Glomerular visceral epithelial cell (primary cell): ENCODE results near the gene GNB5.
"Not testable (repeated sequence)": the region's sequence is repeated elsewhere in the genome, so short reads cannot be mapped to it uniquely, and the experiment has no call there.

Experiments
- DNase-seq: peaks from one replicate; pipeline ENCODE4 v3.0.0-alpha.2; 2016; ENCODE audit errors: extremely low spot score

The GNB5 gene

GRCh38 chr15:52113708-52114107 is 77.5 kb downstream of the GNB5 start:
- DNase-seq = no peak

GRCh38 chr15:52113235-52113634 is 78.0 kb downstream of the GNB5 start:
- no peak for DNase-seq

- no peak for DNase-seq
These were observed 78.9 kb downstream of the GNB5 start for GRCh38 chr15:52112203-52112750.

DNA sequence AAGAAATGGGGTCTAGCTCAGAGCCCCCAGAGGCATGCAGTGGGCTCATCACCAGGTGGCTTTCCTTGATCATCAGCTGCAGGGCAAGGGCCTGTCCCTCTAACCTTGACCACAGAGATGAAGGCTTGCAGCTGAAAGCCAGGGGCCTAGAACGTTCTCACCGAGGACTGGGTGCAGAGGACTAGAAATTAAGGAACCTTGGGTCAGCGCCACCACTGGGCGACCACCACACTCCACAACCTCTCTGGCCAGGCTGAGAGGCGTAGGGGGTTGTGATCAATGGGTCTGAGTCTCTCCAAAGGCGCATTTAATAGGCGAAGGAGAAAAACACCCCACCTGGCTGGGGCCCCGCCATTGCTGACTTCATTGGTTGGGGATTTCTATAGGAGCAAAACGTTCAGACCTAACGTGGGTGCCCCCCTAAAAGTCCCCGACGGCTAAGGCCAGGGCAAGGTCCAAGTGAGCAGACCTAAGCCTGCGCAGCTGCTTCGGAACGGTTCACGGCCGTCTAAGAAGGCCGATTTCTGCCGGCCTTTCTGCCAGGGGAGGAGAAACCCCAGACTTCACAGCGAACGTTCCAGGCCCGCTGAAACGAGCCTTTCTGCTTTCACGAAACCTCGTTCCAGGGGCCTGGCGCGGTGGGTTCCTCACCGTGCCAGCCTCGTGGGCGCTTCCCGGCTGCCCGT is 79.5 kb downstream of the GNB5 start:
- DNase-seq = no peak

DNA sequence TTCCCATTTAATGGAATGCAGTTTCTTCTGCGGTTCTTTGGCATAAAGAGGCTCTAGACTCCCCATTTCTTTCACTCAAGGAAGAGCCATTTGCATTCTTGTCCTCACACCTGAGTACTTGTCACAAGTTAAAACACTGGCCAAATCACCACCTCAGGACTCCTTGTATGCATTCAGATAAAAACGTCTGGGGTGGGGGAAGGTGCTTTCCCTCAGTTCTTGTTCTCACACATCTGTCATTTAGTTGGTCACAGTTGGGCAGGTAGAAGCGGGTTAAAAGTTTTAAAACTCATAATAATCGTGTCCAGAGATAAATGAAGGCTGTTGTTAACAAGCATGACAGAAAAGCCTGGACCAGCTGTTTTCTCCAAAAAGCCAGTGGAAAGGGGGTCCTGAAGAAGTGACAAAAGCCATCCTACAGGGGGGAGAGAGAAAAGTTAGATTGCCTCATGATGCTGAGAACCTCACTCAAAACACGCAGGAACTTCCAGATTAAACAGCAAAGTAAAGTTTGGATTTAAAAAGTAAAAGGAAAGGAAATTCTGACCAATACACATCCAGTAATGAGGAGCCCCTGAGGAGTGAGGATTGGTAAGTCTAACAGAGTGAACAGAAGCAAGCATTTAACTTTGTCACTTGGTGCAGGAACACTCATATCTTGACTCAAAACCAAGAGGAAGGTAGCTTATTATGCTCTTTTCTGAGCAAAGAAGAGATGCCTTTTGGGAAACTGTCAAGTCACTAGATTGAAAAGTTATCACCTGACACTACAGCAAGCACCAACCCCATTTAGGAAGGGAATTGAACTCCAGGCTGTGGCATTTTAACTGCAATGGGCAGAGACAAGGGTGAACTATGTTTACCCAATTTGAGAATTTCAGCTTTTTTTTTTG is 81.4 kb downstream of the GNB5 start:
- DNase-seq = no peak

DNA sequence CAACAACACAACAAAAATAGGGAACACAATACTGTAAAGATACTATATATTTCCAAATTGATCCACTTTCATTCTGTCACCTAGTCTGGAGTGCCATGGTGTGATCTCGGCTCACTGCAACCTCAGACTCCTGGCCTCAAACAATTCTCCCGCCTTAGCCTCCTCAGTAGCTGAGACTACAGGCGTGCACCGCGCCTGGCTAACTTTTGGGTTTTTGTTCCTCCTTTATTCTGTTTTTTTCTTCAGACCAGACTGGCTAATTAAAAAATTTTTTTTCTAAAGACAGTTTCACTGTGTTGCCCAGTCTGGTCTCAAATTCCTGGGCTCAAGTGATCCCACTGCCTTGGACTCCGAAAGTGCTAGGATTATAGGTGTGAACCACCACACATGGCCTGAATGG is 84.0 kb downstream of the GNB5 start:
- DNase-seq = no peak

DNA sequence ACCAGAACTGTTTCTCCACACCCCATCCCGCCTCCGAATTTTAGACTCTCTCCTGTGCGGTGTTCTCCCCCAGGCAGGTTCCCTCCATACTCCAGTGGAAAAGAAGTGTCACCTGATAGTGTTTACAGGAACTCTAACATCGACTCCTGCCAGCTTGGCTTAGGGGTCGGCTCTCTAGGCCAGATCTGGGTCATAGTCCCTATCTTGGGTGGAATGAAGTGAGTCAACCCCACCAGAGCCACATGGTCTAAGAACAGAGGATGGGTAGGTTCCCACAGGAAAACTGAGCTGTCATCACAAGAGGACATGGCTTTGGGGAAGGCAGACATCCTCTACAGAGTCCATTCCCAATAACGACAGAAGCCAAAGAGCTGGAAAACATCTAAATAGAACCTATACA is 84.6 kb downstream of the GNB5 start:
- DNase-seq = no peak

DNA sequence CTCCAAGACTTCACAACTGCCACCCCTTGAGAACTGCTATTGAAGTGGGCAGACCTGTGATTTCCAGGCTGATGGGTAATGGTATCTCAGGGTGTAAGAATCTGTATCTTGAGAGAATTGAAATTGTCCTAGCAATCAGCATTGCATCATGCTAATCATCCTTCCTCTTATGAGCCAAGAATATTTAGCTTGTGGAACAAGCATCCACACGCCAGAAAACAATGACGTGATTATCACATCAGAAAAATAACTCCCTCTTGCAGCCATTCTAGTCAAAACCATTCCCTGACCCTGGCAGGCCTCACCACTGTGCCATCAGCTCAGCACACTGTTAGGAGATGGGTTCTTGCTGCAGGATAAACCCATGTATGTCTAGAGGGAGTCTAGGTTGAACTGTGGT is 85.3 kb downstream of the GNB5 start:
- DNase-seq = no peak

DNA sequence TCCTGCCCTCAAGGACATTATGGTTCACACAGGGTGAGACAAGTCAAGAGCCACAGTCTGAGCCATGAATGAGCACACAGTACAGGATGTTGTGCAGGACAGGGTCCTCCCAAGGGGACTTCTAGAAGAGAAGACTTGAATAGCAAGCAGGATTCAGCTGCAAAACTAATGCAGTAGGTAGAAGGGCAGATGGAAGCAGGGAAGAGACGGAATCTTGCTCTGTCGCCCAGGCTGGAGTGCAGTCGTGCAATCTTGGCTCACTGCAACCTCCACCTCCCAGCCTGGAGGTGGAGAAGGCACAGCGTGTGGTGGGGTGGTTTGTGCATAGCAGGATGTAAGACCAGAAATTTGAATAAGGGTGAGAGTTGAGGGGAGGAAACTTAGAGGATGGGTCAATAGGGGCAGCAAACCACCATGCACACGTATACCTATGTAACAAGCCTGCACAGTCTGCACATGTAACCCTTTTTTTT is 86.6 kb downstream of the GNB5 start:
- DNase-seq = no peak

DNA sequence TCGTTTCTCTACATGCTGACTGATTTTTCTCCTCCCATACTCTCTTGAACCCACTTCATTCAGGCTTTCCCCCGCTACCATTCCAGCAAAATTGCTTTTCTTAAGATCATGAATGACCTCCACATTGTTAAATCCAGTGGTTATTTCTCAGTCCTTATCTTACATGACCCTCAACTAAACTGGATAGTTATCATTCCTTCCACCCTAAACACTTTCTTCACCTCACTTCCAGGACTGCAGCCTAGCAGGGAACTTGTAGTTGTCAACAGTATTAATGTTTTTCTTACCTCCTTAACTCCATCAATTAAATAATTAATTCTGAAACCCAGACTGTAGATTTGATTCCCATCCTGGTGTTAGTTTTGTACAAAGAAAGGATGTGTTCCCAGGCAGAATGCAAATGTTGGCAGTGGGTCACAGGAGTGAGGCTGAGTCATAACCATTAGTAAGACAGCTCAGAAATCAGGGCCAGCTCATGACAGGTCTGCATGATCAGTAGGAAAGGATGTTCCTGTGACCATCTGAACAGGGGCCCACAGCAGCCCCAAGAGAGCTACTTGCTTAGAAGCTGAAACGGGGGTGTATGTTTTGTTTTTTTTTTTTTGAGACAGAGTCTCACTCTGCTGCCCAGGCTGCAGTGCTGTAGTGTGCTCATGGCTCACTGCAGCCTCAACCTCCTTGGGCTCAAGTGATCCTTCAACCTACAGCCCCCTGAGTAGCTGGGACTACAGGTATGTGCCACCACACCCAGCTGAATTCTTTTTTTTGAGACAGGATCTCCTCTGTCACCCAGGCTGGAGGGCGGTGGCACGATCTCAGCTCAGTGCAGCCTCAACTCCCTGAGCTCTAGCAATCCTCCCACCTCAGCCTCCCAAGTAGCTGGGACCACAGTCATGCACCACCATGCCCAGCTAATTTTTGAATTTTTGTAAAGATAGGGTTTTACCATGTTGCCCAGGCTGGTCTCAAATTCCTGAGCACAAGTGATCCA is 87.7 kb downstream of the GNB5 start:
- peak; percentile 87 for DNase-seq

DNA sequence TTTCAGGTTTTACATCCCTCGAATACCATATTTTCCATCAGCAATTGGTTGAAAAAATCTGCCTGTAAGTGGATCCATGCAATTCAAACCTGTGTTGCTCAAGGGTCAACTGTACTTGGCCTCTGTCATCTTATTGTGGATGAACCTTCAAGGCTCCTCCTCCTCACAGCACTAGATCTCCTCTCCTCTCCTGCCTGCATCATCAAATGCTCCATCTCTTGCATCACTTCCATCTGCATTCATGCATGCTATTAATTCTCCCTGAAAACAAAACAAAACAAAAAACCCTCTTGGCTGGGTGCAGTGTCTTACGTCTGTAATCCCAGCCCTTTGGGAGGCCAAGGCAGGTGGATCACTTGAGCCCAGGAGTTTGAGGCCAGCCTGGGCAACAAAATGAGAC is 88.7 kb downstream of the GNB5 start:
- DNase-seq = peak; percentile 71

GRCh38 chr15:52101542-52102323 is 89.5 kb downstream of the GNB5 start:
- DNase-seq = no peak

DNA sequence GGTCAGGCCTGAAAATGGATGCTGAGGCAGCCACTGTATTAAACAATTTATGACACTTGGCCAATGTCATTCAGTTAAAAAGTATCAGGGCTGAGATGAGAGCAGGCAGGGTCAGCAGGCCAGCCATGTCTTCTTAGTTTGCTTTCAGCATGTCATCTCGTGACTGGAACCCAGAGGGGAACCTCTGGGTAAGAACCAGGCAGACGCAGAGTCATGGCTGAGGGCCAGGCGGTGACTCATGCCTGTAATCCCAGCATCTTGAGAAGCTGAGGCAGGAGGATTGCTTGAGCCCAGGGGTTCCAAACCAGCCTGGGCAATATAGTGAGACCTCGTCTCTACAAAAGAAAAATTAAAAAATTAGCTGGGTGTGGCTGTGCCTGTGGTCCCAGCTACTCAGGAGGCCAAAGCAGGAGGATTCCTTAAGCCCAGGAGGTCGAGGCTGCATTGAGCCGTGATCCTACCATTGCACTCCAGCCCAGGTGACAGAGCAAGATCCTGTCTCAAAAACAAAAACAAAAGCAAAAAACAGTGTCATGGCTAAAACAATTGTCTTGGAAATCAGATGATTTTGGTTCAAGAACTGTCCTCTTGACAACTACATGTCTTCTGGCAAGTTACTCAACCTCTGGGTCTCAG is 90.3 kb downstream of the GNB5 start:
- peak; percentile 89 for DNase-seq

- DNase-seq = no peak
These were observed 91.4 kb downstream of the GNB5 start for GRCh38 chr15:52099651-52100272.

DNA sequence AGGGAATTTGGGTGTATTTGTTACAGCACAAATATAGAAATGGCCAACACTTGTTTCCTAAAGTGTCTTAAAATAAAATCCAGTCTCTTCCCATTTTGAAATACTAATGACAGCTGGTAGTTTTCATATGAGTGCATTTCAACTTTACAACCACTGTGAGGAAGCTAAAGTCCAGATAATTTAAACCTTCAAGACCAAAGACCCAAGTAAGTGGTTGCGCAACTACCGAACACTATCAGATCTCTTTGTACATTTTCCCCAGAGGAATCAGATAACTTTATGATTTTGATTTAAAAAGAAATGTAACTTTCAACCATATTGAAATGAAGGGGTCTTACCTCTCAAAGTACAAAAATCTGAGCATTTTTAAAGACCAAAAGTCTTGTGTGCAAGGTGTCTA is 92.9 kb downstream of the GNB5 start:
- no peak for DNase-seq

- peak; percentile 24 for DNase-seq
These were observed 94.0 kb downstream of the GNB5 start for GRCh38 chr15:52097180-52097579.

GRCh38 chr15:52096536-52096935 is 94.7 kb downstream of the GNB5 start:
- not testable (repeated sequence) for DNase-seq

DNA sequence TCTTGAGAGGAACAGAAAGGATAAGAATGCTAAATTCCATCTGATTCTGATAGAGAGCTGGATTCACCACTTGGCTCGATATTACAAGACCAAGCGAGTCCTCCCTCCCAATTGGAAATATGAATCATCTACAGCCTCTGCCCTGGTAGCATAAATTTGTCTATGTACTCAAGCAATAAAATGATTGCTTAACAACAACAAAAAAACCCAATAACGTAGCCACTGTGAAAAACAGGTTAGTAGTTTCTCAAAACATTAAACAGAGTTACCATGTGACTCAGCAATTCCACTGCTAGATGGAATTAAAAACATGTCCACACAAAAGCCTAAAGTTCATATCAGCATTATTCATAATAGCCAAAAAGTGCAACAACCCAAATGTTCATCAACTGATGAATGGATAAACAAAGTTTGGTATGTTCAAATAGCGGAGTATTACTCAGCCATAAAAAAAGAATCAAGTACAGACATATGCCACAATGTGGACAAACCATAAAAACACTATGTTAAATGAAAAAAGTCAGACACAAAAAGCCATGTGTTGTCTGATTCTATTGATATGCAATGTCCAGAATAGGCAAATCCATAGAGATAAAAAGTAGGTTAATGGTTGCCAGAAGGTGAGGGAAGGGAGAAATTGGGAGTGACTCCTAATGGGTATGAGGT is 95.5 kb downstream of the GNB5 start:
- DNase-seq = no peak
